Measurements from ENCODE around the gene ZNF292. TPM values are rescaled to one million over a fixed set of nuclear protein-coding genes. Genes with fewer than 3 reads are reported as not detected.

ZNF292 gene
- total and polyA plus RNA-seq, 8 donors, result 1.9 to 106 (median 21.1) TPM

DNA sequence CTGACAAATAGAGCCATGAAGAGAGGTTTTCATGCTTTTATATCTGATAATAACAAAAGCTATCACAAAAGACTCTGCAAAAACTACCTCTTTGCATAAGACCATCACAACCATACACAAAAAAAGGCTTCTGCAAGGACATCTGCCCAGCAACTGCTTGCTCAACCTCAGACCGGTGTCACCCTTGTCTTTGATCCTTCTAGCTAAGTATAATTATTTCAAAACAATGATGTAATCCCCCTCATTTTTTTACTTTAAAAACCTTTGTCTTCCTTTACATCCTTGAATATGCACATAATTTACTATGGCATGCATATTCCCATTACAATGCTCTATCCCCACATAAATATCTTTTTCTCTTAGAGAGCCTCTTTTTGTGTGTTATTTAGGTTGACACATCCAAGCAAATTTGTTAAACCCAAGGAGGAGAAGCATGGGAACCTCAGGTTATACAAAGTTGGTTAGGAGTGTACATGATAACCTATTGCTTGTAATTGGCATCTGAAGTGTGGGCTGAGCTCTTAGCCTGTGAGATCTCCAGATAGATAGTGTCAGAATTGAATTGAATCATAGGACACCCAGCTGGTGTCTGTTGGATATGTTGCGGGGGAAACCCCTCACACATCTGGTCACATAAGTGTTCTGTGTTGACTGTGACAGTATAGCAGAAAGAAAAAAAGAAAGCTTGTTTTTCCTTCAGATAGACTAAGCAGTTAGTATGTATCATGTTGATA, 39.8 kb upstream of the ZNF292 start:
- Histone ChIP-seq H3K36me3 (no peaks in the 10 kb centered on the region), H3K27me3 (no peaks in the 10 kb centered on the region), H3K4me3 (no peak overlapping the region), H3K27ac (no peak overlapping the region), H3K4me1 (no peaks in the 10 kb centered on the region), H3K9me3 (no peaks in the 10 kb centered on the region)
- intact Hi-C loops (cut with DNase I; ENCODE audit: low total_unique reads), result no loop called here
- DNase-seq, result no peak
- 66 to 75% (median 74%) methylated on average over 2 of the region's 2 CpGs for WGBS, 5 donors
- TF ChIP-seq POLR2AphosphoS5 (IDR thresholded peaks at IDR 0.05), result no peak
- TF ChIP-seq, protein P1, sequence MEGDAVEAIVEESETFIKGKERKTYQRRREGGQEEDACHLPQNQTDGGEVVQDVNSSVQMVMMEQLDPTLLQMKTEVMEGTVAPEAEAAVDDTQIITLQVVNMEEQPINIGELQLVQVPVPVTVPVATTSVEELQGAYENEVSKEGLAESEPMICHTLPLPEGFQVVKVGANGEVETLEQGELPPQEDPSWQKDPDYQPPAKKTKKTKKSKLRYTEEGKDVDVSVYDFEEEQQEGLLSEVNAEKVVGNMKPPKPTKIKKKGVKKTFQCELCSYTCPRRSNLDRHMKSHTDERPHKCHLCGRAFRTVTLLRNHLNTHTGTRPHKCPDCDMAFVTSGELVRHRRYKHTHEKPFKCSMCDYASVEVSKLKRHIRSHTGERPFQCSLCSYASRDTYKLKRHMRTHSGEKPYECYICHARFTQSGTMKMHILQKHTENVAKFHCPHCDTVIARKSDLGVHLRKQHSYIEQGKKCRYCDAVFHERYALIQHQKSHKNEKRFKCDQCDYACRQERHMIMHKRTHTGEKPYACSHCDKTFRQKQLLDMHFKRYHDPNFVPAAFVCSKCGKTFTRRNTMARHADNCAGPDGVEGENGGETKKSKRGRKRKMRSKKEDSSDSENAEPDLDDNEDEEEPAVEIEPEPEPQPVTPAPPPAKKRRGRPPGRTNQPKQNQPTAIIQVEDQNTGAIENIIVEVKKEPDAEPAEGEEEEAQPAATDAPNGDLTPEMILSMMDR (IDR thresholded peaks at IDR 0.05), result no peak
- no peak for TF ChIP-seq EP300 (IDR thresholded peaks at IDR 0.05)
- TF ChIP-seq POLR2A (IDR thresholded peaks at IDR 0.05), result no peak

GRCh38 chr6:87116922-87117321, 38.4 kb upstream of the ZNF292 start:
- 78 to 91% (median 85%) methylated on average over 2 of the region's 2 CpGs for WGBS, 5 donors
- TF ChIP-seq, protein P1 (IDR thresholded peaks at IDR 0.05), result no peak
- TF ChIP-seq POLR2A (IDR thresholded peaks at IDR 0.05), result no peak
- Histone ChIP-seq H3K4me1 (no peaks in the 10 kb centered on the region), H3K4me3 (no peak overlapping the region), H3K36me3 (no peaks in the 10 kb centered on the region), H3K27me3 (peaks cover 0 to 2% (median 0%) of the 10 kb centered on the region in 3 donors), H3K9me3 (peaks cover 0 to under 1% (median 0%) of the 10 kb centered on the region in 4 donors), H3K27ac (no peak overlapping the region)
- intact Hi-C loops (cut with DNase I; ENCODE audit: low total_unique reads), result no loop called here
- DNase-seq, result no peak

GRCh38 chr6:87118054-87118453, 37.3 kb upstream of the ZNF292 start:
- H3K36me3 ChIP-seq, result no peaks in the 10 kb centered on the region
- H3K9me3 ChIP-seq, result peaks cover 0 to 10% (median 7%) of the 10 kb centered on the region in 4 donors
- H3K4me1 ChIP-seq, result peaks cover 0 to 4% (median 0%) of the 10 kb centered on the region in 4 donors
- no peak for TF ChIP-seq POLR2A (IDR thresholded peaks at IDR 0.05)
- TF ChIP-seq, protein P1 (IDR thresholded peaks at IDR 0.05), result no peak
- TF ChIP-seq POLR2AphosphoS5 (IDR thresholded peaks at IDR 0.05), result no peak
- TF ChIP-seq EP300 (IDR thresholded peaks at IDR 0.05), result no peak
- no peak for DNase-seq
- H3K27me3 ChIP-seq, result peaks cover 0 to 13% (median 7%) of the 10 kb centered on the region in 3 donors
- no peak overlapping the region for H3K27ac ChIP-seq
- 80 to 88% (median 84%) methylated on average over 4 of the region's 4 CpGs for WGBS, 5 donors
- intact Hi-C loops (cut with DNase I; ENCODE audit: low total_unique reads), result no loop called here
- H3K4me3 ChIP-seq, result no peak overlapping the region

- intact Hi-C loops (cut with DNase I; ENCODE audit: low total_unique reads), result no loop called here
- no peak overlapping the region for H3K4me3 ChIP-seq
- WGBS, 5 donors, result 33 to 72% (median 41%) methylated on average over 23 to 51 of the region's 51 CpGs
- no peak overlapping the region for H3K27ac ChIP-seq
- peaks cover 0 to 23% (median 7%) of the 10 kb centered on the region in 3 donors for H3K27me3 ChIP-seq
- TF ChIP-seq POLR2A (IDR thresholded peaks at IDR 0.05) (no peak), POLR2AphosphoS5 (IDR thresholded peaks at IDR 0.05) (no peak), EP300 (IDR thresholded peaks at IDR 0.05) (no peak)
- TF ChIP-seq, protein P1 (IDR thresholded peaks at IDR 0.05), result no peak
- DNase-seq, result peak in 1 of 2 donors; percentile 6
- no peaks in the 10 kb centered on the region for H3K36me3 ChIP-seq
- peaks cover 0 to 4% (median 0%) of the 10 kb centered on the region in 4 donors for H3K4me1 ChIP-seq
- H3K9me3 ChIP-seq, result peaks cover 0 to 10% (median 7%) of the 10 kb centered on the region in 4 donors
These were observed 32.9 kb upstream of the ZNF292 start for GRCh38 chr6:87122477-87122876.

All from stomach (tissue), 9 donors.